Activated CD4-positive, CD25-positive, alpha-beta regulatory T cell treated with anti-CD3 and anti-CD28 coated beads, Interleukin-2, amount 50 U/mL, for 72 hours (primary cell): ENCODE measurements around the gene SPTB.

ENCODE experiments used
- DNase-seq: peaks from one replicate; pipeline ENCODE4 v3.0.0; 2021

Gene SPTB

DNA sequence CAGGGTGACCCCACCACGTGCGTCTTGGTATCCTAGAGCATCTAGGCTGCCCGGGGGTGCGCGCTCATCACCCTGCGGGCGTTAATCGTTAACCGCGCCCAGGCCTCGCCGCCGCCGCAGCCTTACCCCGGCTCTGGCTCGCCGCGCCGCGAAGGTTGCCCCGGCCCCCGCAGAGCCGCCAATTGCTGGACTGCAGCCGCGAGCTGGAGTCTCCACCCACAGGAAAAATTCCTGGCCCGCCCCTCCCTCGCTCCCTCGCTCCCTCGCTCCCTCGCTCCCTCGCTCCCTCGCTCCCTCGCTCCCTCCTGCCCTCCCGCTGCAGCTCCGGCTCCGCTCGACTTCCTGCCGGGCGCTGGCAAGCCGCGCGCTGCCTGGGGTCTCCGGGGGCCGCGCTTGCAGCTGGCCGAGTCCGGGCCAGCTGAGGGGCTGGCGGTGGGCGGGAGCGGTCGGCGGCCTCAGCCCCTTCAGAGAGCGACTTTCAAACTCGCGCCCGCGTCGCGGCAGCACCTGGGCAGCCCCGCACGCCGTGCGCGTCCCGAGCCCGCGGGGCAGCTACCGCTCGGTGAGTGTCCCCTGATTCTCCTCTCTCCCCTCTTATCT, 175.5 kb downstream of the SPTB start, which contains the start of gene PLEKHG3:
Gene PLEKHG3, plus strand, starts transcription at position 282 of the 600 bp plus-strand sequence. CDS start 23,208 bp downstream, outside the sequence.
- DNase-seq: no peak

DNA sequence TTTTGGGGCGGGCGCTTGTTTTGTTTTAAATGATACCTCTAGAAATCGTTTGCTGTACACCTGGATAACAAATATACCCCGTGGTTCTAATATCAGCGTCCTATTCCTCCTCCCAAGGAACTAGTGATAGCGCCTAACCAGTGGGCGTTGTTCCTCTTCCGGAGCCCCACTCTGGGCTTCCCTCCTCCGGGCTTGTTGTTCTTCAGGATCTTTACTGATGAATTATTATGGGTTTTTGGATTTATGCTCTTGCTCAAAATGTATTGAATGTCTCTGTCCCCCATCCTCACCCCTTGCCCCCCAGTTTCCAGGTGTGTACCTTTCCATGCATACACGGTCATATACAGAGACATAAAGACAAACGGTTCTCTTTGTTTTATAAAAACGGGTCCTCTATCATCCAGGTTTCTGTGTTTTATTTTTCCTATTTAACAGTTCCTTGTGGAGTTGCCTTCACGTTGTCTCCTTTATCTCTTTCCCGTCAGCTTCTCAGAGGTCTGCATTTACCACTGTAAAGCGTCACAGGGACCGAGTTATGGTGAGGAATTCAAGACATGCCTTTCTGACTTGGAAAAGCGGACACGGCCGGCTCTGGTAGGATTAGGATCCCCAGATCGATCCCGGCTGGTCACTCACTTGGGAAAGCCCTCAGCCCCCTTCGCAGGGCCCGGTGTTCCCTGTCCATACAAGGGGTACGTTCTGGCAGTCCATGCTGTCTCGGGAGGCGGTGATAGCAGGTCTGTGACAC, 176.1 kb downstream of the SPTB start:
- no peak for DNase-seq

DNA sequence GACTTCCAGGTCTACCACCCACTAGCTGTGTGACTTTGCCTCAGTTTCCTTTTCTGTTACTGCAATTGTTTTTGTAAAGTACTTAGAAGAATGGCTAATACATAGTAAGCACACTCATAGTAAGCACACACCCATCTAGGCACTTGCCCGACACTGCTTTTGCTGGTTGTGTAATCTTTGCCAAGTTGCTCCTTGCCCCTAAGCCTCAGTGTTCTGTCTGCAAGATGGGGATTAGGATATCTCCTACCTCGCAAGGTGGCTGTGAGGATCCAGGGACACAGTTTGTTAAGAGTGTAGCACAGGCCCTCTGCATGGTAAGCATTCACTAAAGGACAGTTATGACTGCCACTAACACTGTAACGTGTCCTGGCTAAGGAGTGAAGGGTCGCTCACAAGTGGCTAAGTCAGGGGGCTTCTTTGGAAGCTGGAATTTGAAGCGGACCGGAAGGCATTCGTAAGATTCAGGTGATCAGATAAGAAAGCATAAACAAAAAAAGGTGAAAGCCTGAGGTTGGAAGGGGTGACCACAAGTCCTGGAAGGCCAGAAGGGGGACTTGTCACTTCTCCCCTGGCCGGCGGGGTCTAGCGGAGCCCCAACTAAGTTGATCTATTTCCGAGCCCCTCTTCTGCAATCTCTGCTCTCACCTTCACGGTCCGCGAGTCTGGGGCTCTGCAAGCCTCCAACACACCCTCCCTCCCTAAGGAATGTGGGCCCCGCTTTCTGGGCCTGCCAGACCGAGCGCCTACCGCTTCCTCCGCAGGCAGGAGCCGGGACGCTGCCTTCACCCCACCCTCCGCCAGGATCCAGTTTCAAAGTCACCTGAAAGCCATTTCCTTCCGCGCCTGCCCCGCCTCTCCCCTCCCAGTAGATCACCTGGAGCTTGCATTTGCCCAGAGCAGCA, 177.0 kb downstream of the SPTB start:
- no peak for DNase-seq

DNA sequence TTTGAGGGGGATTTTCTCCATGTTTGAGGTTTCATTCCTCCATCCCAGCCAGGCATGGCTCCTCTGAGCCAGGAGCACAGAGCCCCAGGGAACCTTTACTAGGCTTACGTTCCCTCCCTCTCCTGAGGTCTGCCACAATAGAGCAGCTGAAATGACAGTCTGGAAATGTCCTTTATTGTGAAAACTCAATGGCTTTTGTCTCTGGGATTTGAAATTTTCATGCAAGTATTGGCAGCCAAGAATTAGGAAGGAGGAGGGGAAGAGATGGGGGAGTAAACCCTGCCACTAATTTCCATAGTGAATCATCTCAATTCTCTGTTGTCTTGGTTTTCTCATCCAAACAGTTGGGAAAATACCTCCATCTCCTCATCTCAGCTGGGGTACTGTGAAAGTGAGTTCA, 178.0 kb downstream of the SPTB start:
- no peak for DNase-seq

DNA sequence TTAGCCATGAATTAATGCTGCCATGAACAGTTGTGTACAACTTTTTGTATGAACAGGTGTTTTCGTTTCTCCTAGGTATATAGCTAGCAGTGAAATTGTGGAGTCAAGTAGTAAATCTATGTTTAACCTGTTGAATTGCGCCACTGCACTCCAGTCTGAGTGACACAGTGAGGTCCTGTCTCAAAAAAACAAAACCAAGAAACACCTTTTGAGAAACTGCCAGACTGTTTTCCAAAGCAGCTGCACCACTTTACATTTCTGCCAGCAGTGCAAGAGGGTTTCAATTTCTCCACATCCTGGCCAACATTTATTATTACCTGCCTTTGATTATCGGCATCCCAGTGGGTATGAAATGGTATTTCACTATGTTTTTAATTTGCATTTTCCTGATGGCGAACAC, 178.8 kb downstream of the SPTB start:
- DNase-seq: no peak

DNA sequence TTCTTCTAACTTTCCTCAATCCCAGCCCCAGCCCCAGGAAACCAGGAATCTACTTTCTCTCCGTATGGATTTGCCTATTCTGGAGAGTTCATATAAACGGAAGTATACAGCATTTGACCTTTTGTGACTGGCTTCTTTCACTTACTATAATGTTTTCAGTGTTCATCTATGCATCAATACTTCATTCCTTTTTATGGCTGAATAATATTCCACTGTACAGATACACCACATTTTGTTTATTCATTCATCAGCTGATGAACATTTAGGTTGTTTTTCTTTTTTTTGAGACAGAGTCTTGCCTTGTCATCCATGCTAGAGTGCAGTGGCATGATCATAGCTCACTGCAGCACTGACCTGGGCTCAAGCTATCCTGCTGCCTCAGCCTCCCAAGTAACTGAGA, 179.4 kb downstream of the SPTB start:
- DNase-seq: no peak

DNA sequence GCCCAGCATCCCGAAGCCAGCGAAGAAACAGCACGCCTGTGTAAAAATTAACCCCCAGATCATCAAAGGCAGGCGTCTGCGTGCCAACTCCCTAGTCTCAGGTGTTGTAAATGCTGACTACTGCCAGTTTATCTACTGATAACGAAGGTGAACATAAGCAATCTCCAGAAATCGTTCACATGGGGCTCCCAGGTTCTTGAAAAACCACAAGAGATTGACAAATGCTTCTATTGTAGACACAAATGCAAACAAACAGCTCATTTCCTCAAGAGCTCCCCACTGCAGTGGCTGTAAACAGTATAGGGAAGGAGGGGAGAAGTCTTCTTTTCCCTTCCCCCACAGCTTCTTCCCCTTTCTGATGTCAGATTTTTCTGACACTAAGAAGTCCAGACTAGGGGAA, 180.8 kb downstream of the SPTB start:
- no peak for DNase-seq

DNA sequence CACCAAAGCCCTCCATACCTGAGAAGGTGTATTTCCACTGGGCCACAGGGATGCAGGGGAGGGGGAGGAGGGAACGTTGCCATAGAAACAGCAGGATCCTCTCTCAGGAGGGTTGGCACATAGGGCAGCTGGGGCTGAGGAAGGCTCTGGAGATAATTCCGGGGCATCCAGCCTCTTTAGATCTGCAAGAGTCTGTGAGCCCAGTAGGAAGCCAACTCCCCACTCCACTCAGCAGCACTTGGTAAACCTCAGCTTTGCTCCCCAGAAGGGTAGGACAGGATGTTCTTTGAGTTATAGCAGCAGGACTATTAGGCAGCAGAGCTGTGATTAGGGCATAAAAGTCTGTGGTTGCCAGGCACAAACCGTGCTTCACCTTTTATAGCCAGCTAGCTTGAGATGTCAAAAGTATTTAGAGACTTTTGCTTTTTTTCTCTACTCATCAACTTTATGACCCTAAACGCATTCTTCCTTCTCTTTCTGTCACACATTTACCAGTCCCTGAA, 183.3 kb downstream of the SPTB start:
- no peak for DNase-seq
